Measurements from ENCODE around the gene DNAH12. TPM values are rescaled to one million over a fixed set of nuclear protein-coding genes. Genes with fewer than 3 reads are reported as not detected.

DNAH12 gene
- total RNA-seq, 4 donors from 2014 or later, result 0.27 TPM; not detected in 3

GRCh38 chr3:57572096-57572495 lies 28.0 kb upstream of the DNAH12 start:
- no peaks in the 10 kb centered on the region for H3K27me3 ChIP-seq
- TF ChIP-seq POLR2A (IDR thresholded peaks at IDR 0.05), result no peak
- no peak for TF ChIP-seq EP300 (IDR thresholded peaks at IDR 0.05)
- TF ChIP-seq POLR2AphosphoS5 (IDR thresholded peaks at IDR 0.05), result no peak
- TF ChIP-seq, protein P1, sequence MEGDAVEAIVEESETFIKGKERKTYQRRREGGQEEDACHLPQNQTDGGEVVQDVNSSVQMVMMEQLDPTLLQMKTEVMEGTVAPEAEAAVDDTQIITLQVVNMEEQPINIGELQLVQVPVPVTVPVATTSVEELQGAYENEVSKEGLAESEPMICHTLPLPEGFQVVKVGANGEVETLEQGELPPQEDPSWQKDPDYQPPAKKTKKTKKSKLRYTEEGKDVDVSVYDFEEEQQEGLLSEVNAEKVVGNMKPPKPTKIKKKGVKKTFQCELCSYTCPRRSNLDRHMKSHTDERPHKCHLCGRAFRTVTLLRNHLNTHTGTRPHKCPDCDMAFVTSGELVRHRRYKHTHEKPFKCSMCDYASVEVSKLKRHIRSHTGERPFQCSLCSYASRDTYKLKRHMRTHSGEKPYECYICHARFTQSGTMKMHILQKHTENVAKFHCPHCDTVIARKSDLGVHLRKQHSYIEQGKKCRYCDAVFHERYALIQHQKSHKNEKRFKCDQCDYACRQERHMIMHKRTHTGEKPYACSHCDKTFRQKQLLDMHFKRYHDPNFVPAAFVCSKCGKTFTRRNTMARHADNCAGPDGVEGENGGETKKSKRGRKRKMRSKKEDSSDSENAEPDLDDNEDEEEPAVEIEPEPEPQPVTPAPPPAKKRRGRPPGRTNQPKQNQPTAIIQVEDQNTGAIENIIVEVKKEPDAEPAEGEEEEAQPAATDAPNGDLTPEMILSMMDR (IDR thresholded peaks at IDR 0.05), result no peak
- no peaks in the 10 kb centered on the region for H3K9me3 ChIP-seq
- peaks cover 0 to 92% of the 10 kb centered on the region in 2 donors for H3K36me3 ChIP-seq
- 69 to 78% methylated on average over 3 of the region's 3 CpGs for WGBS, 2 donors (ENCODE audit: low coverage in 1 of 2)
- no peak overlapping the region for H3K27ac ChIP-seq
- no peak overlapping the region for H3K4me3 ChIP-seq
- no peak for ATAC-seq
- H3K4me1 ChIP-seq, result peaks cover 0 to 16% (median 9%) of the 10 kb centered on the region in 3 donors

- no peaks in the 10 kb centered on the region for H3K9me3 ChIP-seq
- peaks cover 2 to 100% of the 10 kb centered on the region in 2 donors for H3K36me3 ChIP-seq
- no peak overlapping the region for H3K27ac ChIP-seq
- no peak for ATAC-seq
- WGBS, 2 donors (ENCODE audit: low coverage in 1 of 2), result 100% methylated on average over 2 of the region's 2 CpGs
- no peak overlapping the region for H3K4me3 ChIP-seq
- TF ChIP-seq POLR2AphosphoS5 (IDR thresholded peaks at IDR 0.05) (no peak), POLR2A (IDR thresholded peaks at IDR 0.05) (no peak), EP300 (IDR thresholded peaks at IDR 0.05) (no peak)
- TF ChIP-seq, protein P1 (IDR thresholded peaks at IDR 0.05), result no peak
- H3K4me1 ChIP-seq, result peaks cover 0 to 4% (median 0%) of the 10 kb centered on the region in 3 donors
- H3K27me3 ChIP-seq, result no peaks in the 10 kb centered on the region
Observed at GRCh38 chr3:57570878-57571277, 26.7 kb upstream of the DNAH12 start.

DNA sequence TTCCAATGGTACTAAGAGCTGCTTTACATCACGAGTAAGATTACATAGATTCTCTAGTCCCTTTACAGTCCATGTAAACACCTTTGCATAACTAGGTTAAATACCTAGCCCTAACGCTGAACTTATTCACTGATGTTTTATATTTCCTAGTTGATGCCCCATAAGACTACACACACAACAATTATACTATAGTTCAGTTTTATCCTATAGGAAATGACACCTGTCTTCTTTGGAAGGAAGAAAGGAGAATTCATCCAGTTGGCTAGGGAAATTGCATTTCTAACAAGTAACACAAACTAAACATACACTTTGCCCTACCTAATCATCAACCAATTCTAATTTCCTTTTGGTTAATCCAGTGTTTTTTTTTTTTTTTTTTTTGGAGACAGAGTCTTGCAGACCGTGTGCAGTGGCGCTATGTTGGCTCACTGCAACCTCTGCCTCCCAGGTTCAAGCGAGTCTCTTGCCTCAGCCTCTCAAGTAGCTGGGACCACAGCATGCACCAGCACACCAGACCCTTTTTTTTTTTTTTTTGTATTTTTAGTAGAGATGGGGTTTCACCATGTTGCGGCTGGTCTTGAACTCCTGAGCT lies 25.8 kb upstream of the DNAH12 start:
- peaks cover 2 to 100% of the 10 kb centered on the region in 2 donors for H3K36me3 ChIP-seq
- H3K27ac ChIP-seq, result no peak overlapping the region

DNA sequence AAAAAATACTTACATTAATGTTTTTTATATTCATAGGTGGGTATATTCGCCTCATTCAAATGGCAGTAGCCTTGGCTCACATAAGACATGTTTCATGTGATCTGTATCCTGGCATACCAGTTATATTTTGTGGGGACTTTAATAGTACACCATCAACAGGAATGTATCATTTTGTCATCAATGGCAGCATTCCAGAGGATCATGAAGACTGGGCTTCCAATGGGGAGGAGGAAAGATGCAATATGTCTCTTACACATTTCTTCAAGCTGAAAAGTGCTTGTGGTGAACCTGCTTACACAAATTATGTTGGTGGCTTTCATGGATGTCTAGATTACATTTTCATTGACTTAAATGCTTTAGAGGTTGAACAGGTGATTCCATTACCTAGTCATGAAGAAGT lies 15.4 kb upstream of the DNAH12 start:
- Histone ChIP-seq H3K36me3 (peaks cover 0 to 23% of the 10 kb centered on the region in 2 donors), H3K27me3 (no peaks in the 10 kb centered on the region), H3K4me1 (peaks cover 7 to 49% (median 26%) of the 10 kb centered on the region in 3 donors), H3K4me3 (no peak overlapping the region), H3K27ac (no peak overlapping the region), H3K9me3 (no peaks in the 10 kb centered on the region)
- 73 to 100% methylated on average over 1 of the region's 1 CpG for WGBS, 2 donors (ENCODE audit: low coverage in 1 of 2)
- ATAC-seq, result no peak
- TF ChIP-seq POLR2AphosphoS5 (IDR thresholded peaks at IDR 0.05) (no peak), EP300 (IDR thresholded peaks at IDR 0.05) (no peak), POLR2A (IDR thresholded peaks at IDR 0.05) (no peak)
- TF ChIP-seq, protein P1 (IDR thresholded peaks at IDR 0.05), result no peak

More for the DNA sequence above, 25.8 kb upstream of the DNAH12 start:
- no peaks in the 10 kb centered on the region for H3K27me3 ChIP-seq
- H3K4me1 ChIP-seq, result no peaks in the 10 kb centered on the region
- H3K4me3 ChIP-seq, result no peak overlapping the region
- no peak for ATAC-seq
- no peaks in the 10 kb centered on the region for H3K9me3 ChIP-seq
- 75 to 76% methylated on average over 6 of the region's 6 CpGs for WGBS, 2 donors (ENCODE audit: low coverage in 1 of 2)
- TF ChIP-seq EP300 (IDR thresholded peaks at IDR 0.05), result no peak
- TF ChIP-seq POLR2AphosphoS5 (IDR thresholded peaks at IDR 0.05), result no peak
- TF ChIP-seq, protein P1 (IDR thresholded peaks at IDR 0.05), result no peak
- TF ChIP-seq POLR2A (IDR thresholded peaks at IDR 0.05), result no peak

DNA sequence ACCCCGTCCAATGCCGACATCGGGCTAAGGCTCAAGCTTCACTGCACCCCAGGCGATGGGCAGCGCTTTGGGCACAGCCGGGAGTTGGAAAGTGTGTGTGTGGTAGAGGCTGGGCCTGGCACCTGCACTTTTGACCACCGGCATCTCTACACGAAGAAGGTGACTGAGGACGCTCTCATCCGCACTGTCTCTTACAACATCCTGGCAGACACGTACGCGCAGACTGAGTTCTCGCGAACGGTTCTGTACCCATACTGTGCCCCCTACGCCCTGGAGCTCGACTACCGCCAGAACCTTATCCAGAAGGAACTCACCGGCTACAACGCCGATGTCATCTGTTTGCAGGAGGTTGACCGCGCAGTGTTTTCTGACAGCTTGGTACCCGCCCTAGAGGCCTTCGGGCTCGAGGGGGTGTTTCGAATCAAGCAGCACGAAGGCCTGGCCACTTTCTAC lies 13.0 kb upstream of the DNAH12 start:
- no peak for TF ChIP-seq POLR2AphosphoS5 (IDR thresholded peaks at IDR 0.05)
- TF ChIP-seq, protein P1 (IDR thresholded peaks at IDR 0.05), result no peak
- TF ChIP-seq EP300 (IDR thresholded peaks at IDR 0.05), result no peak
- TF ChIP-seq POLR2A (IDR thresholded peaks at IDR 0.05), result no peak
- 5% methylated on average over 19 of the region's 29 CpGs; no CpG with 5 or more reads in 1 of the 2 donors for WGBS, 2 donors (ENCODE audit: low coverage in 1 of 2)
- Histone ChIP-seq H3K9me3 (no peaks in the 10 kb centered on the region), H3K27ac (peak overlapping the region; percentile 85 to 96 (median 92)), H3K4me1 (peaks cover 7 to 49% (median 26%) of the 10 kb centered on the region in 3 donors), H3K4me3 (peak overlapping the region; percentile 93), H3K36me3 (peaks cover 0 to 19% of the 10 kb centered on the region in 2 donors), H3K27me3 (no peaks in the 10 kb centered on the region)
- no peak for ATAC-seq

Measured in gastroesophageal sphincter (tissue), 4 donors.